ENCODE measurements around the gene NDUFA11. TPM values are rescaled to one million over a fixed set of nuclear protein-coding genes. Genes with fewer than 3 reads are reported as not detected.
"Not testable (repeated sequence)": the region's sequence is repeated elsewhere in the genome, so short reads cannot be mapped to it uniquely, and the experiment has no call there.

The NDUFA11 gene
- total RNA-seq, 1 donor from 2014 or later: 224 TPM

DNA sequence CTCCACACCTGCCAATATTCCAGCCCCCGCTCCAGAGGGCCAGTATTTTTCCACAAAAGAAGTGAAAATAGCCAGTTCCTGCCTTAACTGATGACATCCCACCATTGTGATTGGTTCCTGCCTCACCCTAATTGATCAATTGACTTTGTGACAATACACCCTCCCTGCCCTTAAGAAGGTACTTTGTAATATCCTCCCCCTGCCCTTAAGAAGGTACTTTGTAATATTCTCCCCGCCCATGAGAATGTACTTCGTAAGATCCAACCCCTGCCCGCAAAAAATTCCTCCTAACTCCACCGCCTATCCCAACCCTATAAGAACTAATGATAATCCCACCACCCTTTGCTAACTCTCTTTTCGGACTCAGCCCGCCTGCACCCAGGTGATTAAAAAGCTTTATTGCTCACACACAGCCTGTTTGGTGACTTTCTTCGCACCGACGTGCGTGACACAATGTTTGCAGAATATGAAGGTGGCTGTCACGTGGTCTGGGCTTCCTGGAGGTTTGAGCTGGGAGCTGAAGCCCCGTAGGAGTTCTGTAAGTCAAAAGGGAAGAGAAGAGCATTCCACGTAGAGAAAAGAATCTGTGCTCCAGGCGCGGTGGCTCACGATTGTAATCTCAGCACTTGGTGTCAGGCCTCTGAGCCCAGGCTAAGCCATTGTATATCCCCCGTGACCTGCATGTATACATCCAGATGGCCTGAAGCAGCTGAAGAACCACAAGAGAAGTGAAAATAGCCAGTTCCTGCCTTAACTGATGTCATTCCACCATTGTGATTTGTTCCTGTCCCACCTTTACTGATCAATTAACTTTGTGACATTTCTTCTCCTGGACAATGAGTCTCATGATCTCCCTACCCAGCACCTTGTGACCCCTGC, 46.1 kb downstream of the NDUFA11 start:
- no peaks in the 10 kb centered on the region for H3K36me3 Mint-ChIP-seq (ENCODE audit: low read depth)
- DNase-seq (ENCODE audit: low spot score): no peak
- no peaks in the 10 kb centered on the region for H3K9me3 Mint-ChIP-seq (ENCODE audit: low read depth)
- no peaks in the 10 kb centered on the region for H3K4me1 Mint-ChIP-seq (ENCODE audit: low read depth)
- TF ChIP-seq, protein P1, sequence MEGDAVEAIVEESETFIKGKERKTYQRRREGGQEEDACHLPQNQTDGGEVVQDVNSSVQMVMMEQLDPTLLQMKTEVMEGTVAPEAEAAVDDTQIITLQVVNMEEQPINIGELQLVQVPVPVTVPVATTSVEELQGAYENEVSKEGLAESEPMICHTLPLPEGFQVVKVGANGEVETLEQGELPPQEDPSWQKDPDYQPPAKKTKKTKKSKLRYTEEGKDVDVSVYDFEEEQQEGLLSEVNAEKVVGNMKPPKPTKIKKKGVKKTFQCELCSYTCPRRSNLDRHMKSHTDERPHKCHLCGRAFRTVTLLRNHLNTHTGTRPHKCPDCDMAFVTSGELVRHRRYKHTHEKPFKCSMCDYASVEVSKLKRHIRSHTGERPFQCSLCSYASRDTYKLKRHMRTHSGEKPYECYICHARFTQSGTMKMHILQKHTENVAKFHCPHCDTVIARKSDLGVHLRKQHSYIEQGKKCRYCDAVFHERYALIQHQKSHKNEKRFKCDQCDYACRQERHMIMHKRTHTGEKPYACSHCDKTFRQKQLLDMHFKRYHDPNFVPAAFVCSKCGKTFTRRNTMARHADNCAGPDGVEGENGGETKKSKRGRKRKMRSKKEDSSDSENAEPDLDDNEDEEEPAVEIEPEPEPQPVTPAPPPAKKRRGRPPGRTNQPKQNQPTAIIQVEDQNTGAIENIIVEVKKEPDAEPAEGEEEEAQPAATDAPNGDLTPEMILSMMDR (IDR thresholded peaks at IDR 0.05): no peak
- H3K27me3 Mint-ChIP-seq (ENCODE audit: low read depth): peaks cover 11% of the 10 kb centered on the region
- H3K27ac Mint-ChIP-seq (ENCODE audit: unreplicated experiment): no peak overlapping the region
- no peak overlapping the region for H3K4me3 Mint-ChIP-seq (ENCODE audit: unreplicated experiment)

DNA sequence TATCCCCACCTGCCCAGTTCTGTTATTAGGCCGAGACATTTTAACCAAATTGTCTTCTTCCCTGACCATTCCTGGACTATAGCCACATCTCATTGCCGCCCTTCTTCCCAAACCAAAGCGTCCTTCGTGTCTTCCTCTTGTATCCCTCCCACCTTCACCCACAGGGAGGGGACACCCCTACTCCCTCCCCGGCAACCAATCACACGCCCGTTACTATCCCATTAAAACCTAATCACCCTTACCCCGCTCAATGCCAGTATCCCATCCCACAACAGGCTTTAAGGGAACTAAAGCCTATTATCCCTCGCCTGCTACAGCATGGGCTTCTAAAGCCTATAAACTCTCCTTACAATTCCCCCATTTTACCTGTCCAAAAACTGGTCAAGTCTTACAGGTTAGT, 48.4 kb downstream of the NDUFA11 start:
- H3K9me3 Mint-ChIP-seq (ENCODE audit: low read depth); H3K4me3 Mint-ChIP-seq (ENCODE audit: unreplicated experiment); H3K27ac Mint-ChIP-seq (ENCODE audit: unreplicated experiment); DNase-seq (ENCODE audit: low spot score); H3K4me1 Mint-ChIP-seq (ENCODE audit: low read depth); H3K36me3 Mint-ChIP-seq (ENCODE audit: low read depth): not testable (repeated sequence)
- peaks cover 12% of the 10 kb centered on the region for H3K27me3 Mint-ChIP-seq (ENCODE audit: low read depth)

DNA sequence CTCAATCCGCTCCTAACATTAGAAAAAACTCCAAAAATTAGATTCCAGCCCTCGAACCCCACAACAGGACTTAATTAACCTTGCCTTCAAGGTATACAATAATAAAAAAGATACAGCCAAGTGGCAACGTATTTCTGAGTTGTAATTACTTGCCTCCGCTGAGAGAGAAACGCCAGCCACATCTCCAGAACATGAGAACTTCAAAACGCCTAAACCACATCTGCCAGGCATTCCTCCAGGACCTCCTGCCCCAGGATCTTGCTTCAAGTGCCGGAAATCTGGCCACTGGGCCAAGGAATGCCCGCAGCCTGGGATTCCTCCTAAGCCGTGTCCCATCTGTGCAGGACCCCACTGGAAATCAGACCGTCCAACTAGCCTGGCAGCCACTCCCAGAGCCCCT, 49.5 kb downstream of the NDUFA11 start:
- H3K4me1 Mint-ChIP-seq (ENCODE audit: low read depth): not testable (repeated sequence)

DNA sequence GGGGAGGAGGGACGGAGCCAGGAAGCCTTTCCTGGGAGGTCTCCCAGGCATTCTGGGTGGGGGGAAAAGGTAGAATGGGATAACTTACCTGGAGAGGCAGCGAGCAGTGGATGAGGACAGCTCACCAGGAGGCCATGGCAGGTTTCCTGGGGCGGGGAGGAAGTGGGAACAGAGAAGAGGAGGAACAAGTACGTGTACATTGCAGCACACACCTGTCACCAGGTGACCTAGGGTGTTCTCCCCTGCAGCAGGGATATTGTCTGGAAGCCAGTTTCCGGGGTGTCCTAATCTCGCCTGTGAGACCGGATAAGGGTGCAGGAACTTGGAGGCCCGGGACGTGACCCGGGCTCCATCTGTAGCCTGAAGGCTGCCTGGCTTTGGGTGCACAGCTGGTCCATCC, 52.3 kb downstream of the NDUFA11 start, which contains the start of gene FUT3:
Gene FUT3 (minus strand): TSS at position 148 of the 400 bp plus-strand sequence.
- Mint-ChIP-seq H3K36me3 (ENCODE audit: low read depth) (no peaks in the 10 kb centered on the region), H3K27ac (ENCODE audit: unreplicated experiment) (peak within 1 kb of the TSS; percentile 67), H3K9me3 (ENCODE audit: low read depth) (no peaks in the 10 kb centered on the region), H3K27me3 (ENCODE audit: low read depth) (peaks cover 12% of the 10 kb centered on the region), H3K4me3 (ENCODE audit: unreplicated experiment) (no peak within 1 kb of the TSS), H3K4me1 (ENCODE audit: low read depth) (peaks cover 8% of the 10 kb centered on the region)
- no peak for DNase-seq (ENCODE audit: low spot score)
- TF ChIP-seq, protein P1 (IDR thresholded peaks at IDR 0.05): no peak

More for the DNA sequence above, 49.5 kb downstream of the NDUFA11 start:
- not testable (repeated sequence) for H3K9me3 Mint-ChIP-seq (ENCODE audit: low read depth); H3K27ac Mint-ChIP-seq (ENCODE audit: unreplicated experiment); H3K36me3 Mint-ChIP-seq (ENCODE audit: low read depth); DNase-seq (ENCODE audit: low spot score); H3K4me3 Mint-ChIP-seq (ENCODE audit: unreplicated experiment)
- peaks cover 12% of the 10 kb centered on the region for H3K27me3 Mint-ChIP-seq (ENCODE audit: low read depth)

DNA sequence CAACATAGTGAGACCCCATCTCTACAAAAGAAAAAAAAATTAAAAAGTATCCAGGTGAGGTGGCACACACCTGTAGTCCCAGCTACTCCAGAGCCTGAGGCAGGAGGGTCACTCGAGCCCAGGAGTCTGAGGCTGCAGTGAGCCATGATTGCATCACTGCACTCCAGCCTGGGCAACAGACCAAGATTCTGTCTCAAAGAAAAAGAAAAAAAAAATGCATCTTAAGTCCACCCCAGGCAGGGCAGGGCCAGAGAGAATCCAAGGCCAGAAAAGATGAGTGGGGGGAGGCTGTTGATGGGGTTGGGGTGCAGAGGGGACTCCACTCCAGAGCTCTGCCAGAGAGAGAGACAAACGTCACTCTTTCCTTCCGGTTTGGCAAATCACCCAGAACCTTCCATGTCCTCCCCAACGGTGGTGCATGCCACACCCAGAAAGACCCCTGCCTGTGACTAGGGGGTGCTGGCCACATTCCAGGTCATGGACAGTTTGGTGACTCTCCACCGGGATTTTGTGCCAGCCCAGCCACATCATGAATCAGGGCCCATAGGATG, 52.8 kb downstream of the NDUFA11 start:
- TF ChIP-seq, protein P1 (IDR thresholded peaks at IDR 0.05): no peak
- no peaks in the 10 kb centered on the region for H3K36me3 Mint-ChIP-seq (ENCODE audit: low read depth)
- H3K4me1 Mint-ChIP-seq (ENCODE audit: low read depth): peaks cover 8% of the 10 kb centered on the region
- H3K4me3 Mint-ChIP-seq (ENCODE audit: unreplicated experiment): no peak overlapping the region
- no peaks in the 10 kb centered on the region for H3K9me3 Mint-ChIP-seq (ENCODE audit: low read depth)
- no peak for DNase-seq (ENCODE audit: low spot score)
- peak overlapping the region; percentile 67 for H3K27ac Mint-ChIP-seq (ENCODE audit: unreplicated experiment)
- peaks cover 12% of the 10 kb centered on the region for H3K27me3 Mint-ChIP-seq (ENCODE audit: low read depth)

DNA sequence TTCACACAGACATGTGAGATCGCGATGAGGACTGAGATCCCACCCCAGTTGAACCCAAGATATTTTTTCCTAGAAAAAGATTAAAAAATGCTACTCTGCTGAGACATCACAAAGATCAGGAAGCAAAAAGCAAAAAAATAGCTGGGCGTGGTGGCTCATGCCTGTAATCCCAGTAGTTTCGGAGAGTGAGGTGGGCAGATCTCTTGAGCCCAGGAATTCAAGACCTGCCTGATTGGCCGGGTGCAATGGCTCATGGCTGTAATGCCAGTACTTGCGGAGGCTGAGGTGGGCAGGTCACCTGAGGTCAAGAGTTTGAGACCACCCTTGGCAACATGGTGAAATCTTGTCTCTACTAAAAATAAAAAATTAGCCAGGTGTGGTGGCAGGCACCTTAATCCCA, 53.4 kb downstream of the NDUFA11 start:
- no peak overlapping the region for H3K4me3 Mint-ChIP-seq (ENCODE audit: unreplicated experiment)
- no peaks in the 10 kb centered on the region for H3K36me3 Mint-ChIP-seq (ENCODE audit: low read depth)
- TF ChIP-seq, protein P1 (IDR thresholded peaks at IDR 0.05): no peak
- no peak overlapping the region for H3K27ac Mint-ChIP-seq (ENCODE audit: unreplicated experiment)
- no peak for DNase-seq (ENCODE audit: low spot score)
- H3K27me3 Mint-ChIP-seq (ENCODE audit: low read depth): peaks cover 12% of the 10 kb centered on the region
- H3K9me3 Mint-ChIP-seq (ENCODE audit: low read depth): no peaks in the 10 kb centered on the region
- peaks cover 8% of the 10 kb centered on the region for H3K4me1 Mint-ChIP-seq (ENCODE audit: low read depth)

DNA sequence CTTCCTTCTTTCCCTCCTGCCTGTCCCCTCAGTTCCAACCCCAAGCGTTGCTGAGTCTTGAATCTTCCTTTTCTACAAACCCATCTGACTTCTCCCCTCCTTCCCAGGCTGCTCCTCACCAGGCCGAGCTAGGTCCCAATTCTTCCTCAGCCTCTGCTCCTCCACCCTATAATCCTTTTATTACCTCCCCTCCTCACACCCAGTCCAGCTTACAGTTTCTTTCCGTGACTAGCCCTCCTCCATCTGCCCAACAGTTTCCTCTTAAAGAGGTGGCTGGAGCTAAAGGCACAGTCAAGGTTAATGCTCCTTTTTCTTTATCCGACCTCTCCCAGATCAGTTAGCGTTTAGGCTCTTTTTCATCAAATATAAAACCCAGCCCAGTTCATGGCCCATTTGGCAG, 55.0 kb downstream of the NDUFA11 start:
- not testable (repeated sequence) for H3K27me3 Mint-ChIP-seq (ENCODE audit: low read depth); H3K27ac Mint-ChIP-seq (ENCODE audit: unreplicated experiment); H3K36me3 Mint-ChIP-seq (ENCODE audit: low read depth); H3K4me1 Mint-ChIP-seq (ENCODE audit: low read depth); H3K9me3 Mint-ChIP-seq (ENCODE audit: low read depth); H3K4me3 Mint-ChIP-seq (ENCODE audit: unreplicated experiment); DNase-seq (ENCODE audit: low spot score)

DNA sequence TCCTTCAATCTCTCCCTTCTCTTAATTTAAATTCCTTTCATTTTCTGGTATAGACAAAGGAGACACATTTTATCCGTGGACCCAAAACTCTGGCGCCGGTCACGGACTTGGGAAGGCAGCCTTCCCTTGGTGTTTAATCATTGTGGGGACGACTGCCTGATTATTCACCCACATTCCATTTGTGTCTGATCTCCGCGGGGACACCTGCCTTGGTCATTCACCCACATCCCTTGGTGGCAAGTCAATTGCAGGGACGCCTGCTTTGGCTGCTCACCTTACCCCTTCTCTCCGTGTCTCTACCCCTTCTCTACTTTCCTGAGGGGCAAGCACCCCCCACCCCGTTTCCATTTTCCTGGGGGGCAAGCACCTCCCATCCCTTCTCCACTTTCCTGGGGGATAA, 55.7 kb downstream of the NDUFA11 start:
- H3K27me3 Mint-ChIP-seq (ENCODE audit: low read depth); DNase-seq (ENCODE audit: low spot score); H3K36me3 Mint-ChIP-seq (ENCODE audit: low read depth); H3K27ac Mint-ChIP-seq (ENCODE audit: unreplicated experiment); H3K4me3 Mint-ChIP-seq (ENCODE audit: unreplicated experiment); H3K4me1 Mint-ChIP-seq (ENCODE audit: low read depth); H3K9me3 Mint-ChIP-seq (ENCODE audit: low read depth): not testable (repeated sequence)
